H9 (cell line): ENCODE measurements around the gene ZSCAN16. TPM values are rescaled to one million over a fixed set of nuclear protein-coding genes. Genes with fewer than 3 reads are reported as not detected.

Experiments
- DNase-seq: peaks from one replicate; pipeline ENCODE4 v3.0.0-alpha.2; 2017
- H2AFZ ChIP-seq: one replicate; pipeline ENCODE4 v1.6.1; 2013; ENCODE audit warnings: mild to moderate bottlenecking, low read length, control low read depth, moderate library complexity
- H2AK5ac ChIP-seq: 2 replicates; pipeline ENCODE4 v1.6.1; 2013; ENCODE audit warnings: low read length, control low read depth, mixed read lengths; ENCODE audit not compliant: insufficient read length
- H2BK120ac ChIP-seq: one replicate; pipeline ENCODE4 v1.6.1; 2013; ENCODE audit warnings: low read depth, mild to moderate bottlenecking, low read length, control low read depth, inconsistent platforms; ENCODE audit not compliant: poor library complexity, severe bottlenecking
- H2BK12ac ChIP-seq: 2 replicates; pipeline ENCODE4 v1.6.1; 2013; ENCODE audit warnings: low read length, control low read depth, mixed read lengths, low read depth; ENCODE audit not compliant: insufficient read length
- H2BK15ac ChIP-seq: 2 replicates; pipeline ENCODE4 v1.6.1; 2013; ENCODE audit warnings: low read depth, low read length, control low read depth
- H2BK20ac ChIP-seq: one replicate; pipeline ENCODE4 v1.6.1; 2013; ENCODE audit warnings: low read depth, mild to moderate bottlenecking, low read length, control low read depth, inconsistent platforms; ENCODE audit not compliant: poor library complexity, severe bottlenecking
- H2BK5ac ChIP-seq: 2 replicates; pipeline ENCODE4 v1.6.1; 2013; ENCODE audit warnings: low read length, control low read depth, mixed read lengths; ENCODE audit not compliant: insufficient read length
- H3K14ac ChIP-seq: 2 replicates; pipeline ENCODE4 v1.6.1; 2013; ENCODE audit warnings: low read length, control low read depth; ENCODE audit not compliant: insufficient read depth
- H3K18ac ChIP-seq: 2 replicates; pipeline ENCODE4 v1.6.1; 2013; ENCODE audit warnings: low read depth, mild to moderate bottlenecking, mixed read lengths, low read length, control low read depth; ENCODE audit not compliant: insufficient read length
- H3K23ac ChIP-seq: 2 replicates; pipeline ENCODE4 v1.6.1; 2013; ENCODE audit warnings: low read length, control low read depth, mixed read lengths, low read depth; ENCODE audit not compliant: insufficient read length
- H3K23me2 ChIP-seq: 2 replicates; pipeline ENCODE4 v1.6.1; 2013; ENCODE audit warnings: low read depth, mild to moderate bottlenecking, mixed read lengths, low read length, control low read depth; ENCODE audit not compliant: insufficient read length, poor library complexity, severe bottlenecking
- H3K27ac ChIP-seq: 2 replicates; pipeline ENCODE4 v1.5.1; 2013; ENCODE audit warnings: low read length, control low read depth, mixed read lengths, low read depth; ENCODE audit not compliant: insufficient read length
- H3K27me3 ChIP-seq: 2 replicates; pipeline ENCODE4 v1.6.1; 2013; ENCODE audit warnings: low read length, control low read depth, inconsistent platforms; ENCODE audit not compliant: insufficient read depth
- H3K4ac ChIP-seq: 2 replicates; pipeline ENCODE4 v1.6.1; 2013; ENCODE audit warnings: low read depth, mild to moderate bottlenecking, control low read depth, inconsistent platforms, low read length, moderate library complexity
- H3K4me1 ChIP-seq: 2 replicates; pipeline ENCODE4 v1.6.1; 2013; ENCODE audit warnings: low read length, control low read depth, inconsistent platforms; ENCODE audit not compliant: insufficient read depth
- H3K4me2 ChIP-seq: 2 replicates; pipeline ENCODE4 v1.6.1; 2013; ENCODE audit warnings: low read length, control low read depth, mixed read lengths; ENCODE audit not compliant: insufficient read length, insufficient read depth
- H3K56ac ChIP-seq: 2 replicates; pipeline ENCODE4 v1.6.1; 2013; ENCODE audit warnings: low read depth, mild to moderate bottlenecking, mixed read lengths, low read length, control low read depth; ENCODE audit not compliant: insufficient read length
- H3K79me1 ChIP-seq: 2 replicates; pipeline ENCODE4 v1.6.1; 2013; ENCODE audit warnings: low read depth, mild to moderate bottlenecking, moderate library complexity, low read length, control low read depth, inconsistent platforms; ENCODE audit not compliant: insufficient read depth, poor library complexity, severe bottlenecking
- H3K79me2 ChIP-seq: 2 replicates; pipeline ENCODE4 v1.6.1; 2013; ENCODE audit warnings: low read length, control low read depth, inconsistent platforms; ENCODE audit not compliant: insufficient read depth
- H3K9ac ChIP-seq: 2 replicates; pipeline ENCODE4 v1.6.1; 2013; ENCODE audit warnings: low read length, control low read depth, mixed read lengths; ENCODE audit not compliant: insufficient read length; ENCODE audit errors: extremely low read depth
- H3K9me3 ChIP-seq: one replicate; pipeline ENCODE4 v1.6.1; 2013; ENCODE audit warnings: low read depth, low read length, inconsistent platforms; ENCODE audit not compliant: control insufficient read depth
- H3T11ph ChIP-seq: one replicate; pipeline ENCODE4 v1.6.1; 2013; ENCODE audit warnings: mild to moderate bottlenecking, low read length, control low read depth, inconsistent platforms
- H4K20me1 ChIP-seq: one replicate; pipeline ENCODE4 v1.6.1; 2013; ENCODE audit not compliant: control insufficient read depth, insufficient read length, insufficient read depth
- H4K5ac ChIP-seq: 2 replicates; pipeline ENCODE4 v1.6.1; 2013; ENCODE audit warnings: low read depth, mild to moderate bottlenecking, mixed read lengths, low read length, control low read depth; ENCODE audit not compliant: insufficient read length
- H4K8ac ChIP-seq: replicated peaks from 2 replicates; pipeline ENCODE4 v1.6.1; 2013; ENCODE audit warnings: low read length, control low read depth, mixed read lengths, low read depth; ENCODE audit not compliant: insufficient read length
- H4K91ac ChIP-seq: 2 replicates; pipeline ENCODE4 v1.6.1; 2013; ENCODE audit warnings: low read depth, mild to moderate bottlenecking, moderate library complexity, mixed read lengths, low read length, control low read depth; ENCODE audit not compliant: insufficient read length
- H3K27ac Mint-ChIP-seq, 3 experiments: 2 replicates in 2 of 3; 3 replicates in 1 of 3; pipeline ENCODE4 v1.8.0; 2020 to 2021; ENCODE audit warnings: mixed read lengths in 3 of 3, mild to moderate bottlenecking in 1 of 3, moderate library complexity in 1 of 3
- H3K27me3 Mint-ChIP-seq: 2 replicates; pipeline ENCODE4 v1.8.0; 2021; ENCODE audit warnings: low read depth, mild to moderate bottlenecking, moderate library complexity, mixed read lengths
- H3K36me3 Mint-ChIP-seq, 3 experiments: 2 replicates in 2 of 3; 3 replicates in 1 of 3; pipeline ENCODE4 v1.8.0; 2020 to 2021; ENCODE audit warnings: low read depth in 3 of 3, mixed read lengths in 3 of 3; ENCODE audit not compliant: insufficient read depth in 1 of 3
- H3K4me1 Mint-ChIP-seq, 2 experiments: 2 replicates each; pipeline ENCODE4 v1.8.0; 2020; ENCODE audit warnings: mixed read lengths in 2 of 2
- H3K4me3 Mint-ChIP-seq, 2 experiments: 2 replicates in 1 of 2; 3 replicates in 1 of 2; pipeline ENCODE4 v1.8.0; 2020 to 2021; ENCODE audit warnings: mild to moderate bottlenecking in 2 of 2, mixed read lengths in 2 of 2, moderate library complexity in 1 of 2
- H3K9me3 Mint-ChIP-seq, 2 experiments: 2 replicates in 1 of 2; 3 replicates in 1 of 2; pipeline ENCODE4 v1.8.0; 2020; ENCODE audit warnings: mild to moderate bottlenecking in 2 of 2, mixed read lengths in 2 of 2, moderate library complexity in 1 of 2
- WGBS: extraction: QIAGEN DNeasy Blood & Tissue Kit; methylation state at CpG from one replicate; pipeline ENCODE4 v1.1.7; 2013; ENCODE audit warnings: missing lambda C conversion rate, low lambda C conversion rate, mixed read lengths; ENCODE audit not compliant: insufficient read length; ENCODE audit errors: extremely low coverage; 5-methylcytosine and 5-hydroxymethylcytosine counted together
- total RNA-seq: library from RNA; stranded (reverse); gene quantifications from 2 replicates; pipeline ENCODE4 v1.2.1, GENCODE V29; 2021
- TF ChIP-seq, protein P1 (sequence below): fragments of 200-600 bp; sonication (generic); conservative IDR thresholded peaks from 3 replicates; pipeline ENCODE4 v1.8.0; 2021; ENCODE audit warnings: antibody characterized with exemption, mild to moderate bottlenecking

The ZSCAN16 gene
- total RNA-seq, 1 experiment from 2014 or later, result 11.0 TPM

DNA sequence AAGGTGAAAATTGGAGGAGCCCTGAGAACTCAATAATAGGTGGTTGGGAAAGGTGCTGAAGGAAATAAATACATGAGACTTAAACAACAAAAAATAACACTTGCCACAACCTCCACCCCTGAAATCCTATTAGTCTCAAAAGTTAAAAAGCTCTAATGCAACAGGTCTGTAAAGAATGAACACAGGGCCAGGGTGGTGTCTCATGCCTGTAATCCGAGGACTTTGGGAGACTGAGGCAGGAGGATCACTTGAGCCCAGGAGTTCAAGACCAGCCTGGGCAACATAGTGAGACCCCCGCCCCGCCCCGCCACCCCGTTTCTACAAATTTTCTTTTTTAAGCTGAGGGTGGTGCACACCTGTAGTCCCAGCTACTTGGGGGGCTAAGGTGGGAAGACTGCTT lies 16.2 kb downstream of the ZSCAN16 start:
- no peak overlapping the region for H2BK5ac ChIP-seq
- no peak overlapping the region for H2AK5ac ChIP-seq
- no CpG with 5 or more reads among the region's 5 CpGs for WGBS
- Mint-ChIP-seq H3K27me3 (peaks cover 23% of the 10 kb centered on the region), H3K9me3 (no peaks in the 10 kb centered on the region), H3K36me3 (peaks cover 6 to 19% (median 18%) of the 10 kb centered on the region in 3 experiments; a peak in 6 of 7 replicates), H3K4me3 (peak overlapping the region; percentile 94 to 98; a peak in 4 of 5 replicates), H3K27ac (no peak overlapping the region), H3K4me1 (peaks cover 17 to 24% of the 10 kb centered on the region in 2 experiments)
- no peak overlapping the region for H3K14ac ChIP-seq
- no peak for DNase-seq
- H3K79me1 ChIP-seq, result no peaks in the 10 kb centered on the region
- no peak overlapping the region for H2BK120ac ChIP-seq
- H4K20me1 ChIP-seq, result no peaks in the 10 kb centered on the region
- H3K23me2 ChIP-seq, result peaks cover 19% of the 10 kb centered on the region
- no peak overlapping the region for H2BK12ac ChIP-seq
- H3K4me1 ChIP-seq, result peaks cover 4% of the 10 kb centered on the region; the same call in 1 of the 2 replicates
- no peak overlapping the region for H3K23ac ChIP-seq
- no peak overlapping the region for H2AFZ ChIP-seq
- H4K8ac ChIP-seq, result no peak overlapping the region
- H2BK15ac ChIP-seq, result no peak overlapping the region
- H3T11ph ChIP-seq, result no peak overlapping the region
- no peak overlapping the region for H3K18ac ChIP-seq
- H3K4me2 ChIP-seq, result no peak overlapping the region
- H4K5ac ChIP-seq, result no peak overlapping the region
- H4K91ac ChIP-seq, result no peak overlapping the region
- H3K9ac ChIP-seq, result no peak overlapping the region
- TF ChIP-seq, protein P1, sequence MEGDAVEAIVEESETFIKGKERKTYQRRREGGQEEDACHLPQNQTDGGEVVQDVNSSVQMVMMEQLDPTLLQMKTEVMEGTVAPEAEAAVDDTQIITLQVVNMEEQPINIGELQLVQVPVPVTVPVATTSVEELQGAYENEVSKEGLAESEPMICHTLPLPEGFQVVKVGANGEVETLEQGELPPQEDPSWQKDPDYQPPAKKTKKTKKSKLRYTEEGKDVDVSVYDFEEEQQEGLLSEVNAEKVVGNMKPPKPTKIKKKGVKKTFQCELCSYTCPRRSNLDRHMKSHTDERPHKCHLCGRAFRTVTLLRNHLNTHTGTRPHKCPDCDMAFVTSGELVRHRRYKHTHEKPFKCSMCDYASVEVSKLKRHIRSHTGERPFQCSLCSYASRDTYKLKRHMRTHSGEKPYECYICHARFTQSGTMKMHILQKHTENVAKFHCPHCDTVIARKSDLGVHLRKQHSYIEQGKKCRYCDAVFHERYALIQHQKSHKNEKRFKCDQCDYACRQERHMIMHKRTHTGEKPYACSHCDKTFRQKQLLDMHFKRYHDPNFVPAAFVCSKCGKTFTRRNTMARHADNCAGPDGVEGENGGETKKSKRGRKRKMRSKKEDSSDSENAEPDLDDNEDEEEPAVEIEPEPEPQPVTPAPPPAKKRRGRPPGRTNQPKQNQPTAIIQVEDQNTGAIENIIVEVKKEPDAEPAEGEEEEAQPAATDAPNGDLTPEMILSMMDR, result no peak
- peaks cover 4% of the 10 kb centered on the region; the same call in 1 of the 2 replicates for H3K79me2 ChIP-seq
- H3K27ac ChIP-seq, result no peak overlapping the region
- H3K4ac ChIP-seq, result no peak overlapping the region
- H3K56ac ChIP-seq, result no peak overlapping the region
- no peaks in the 10 kb centered on the region; the same call in 1 of the 2 replicates for H3K27me3 ChIP-seq
- H3K9me3 ChIP-seq, result no peaks in the 10 kb centered on the region
- no peak overlapping the region for H2BK20ac ChIP-seq
